OCI-LY3 (cell line): Measurements from ENCODE around the gene HDAC6.

Source experiments
- CTCF ChIP-seq: fragments of 200-600, 300-600 bp; sonication (generic); IDR thresholded peaks from 2 replicates; pipeline ENCODE4 v1.5.1; 2014; ENCODE audit warnings: antibody characterized with exemption, low read length, low read depth
- EZH2phosphoT487 ChIP-seq: fragments of 200-600 bp; shearing (Covaris generic); IDR thresholded peaks from 2 replicates; pipeline ENCODE4 v1.6.1; 2018; ENCODE audit warnings: antibody characterized with exemption, mixed run types, low read depth

- TF ChIP-seq CTCF (no peak), EZH2phosphoT487 (no peak)
Measured at GRCh38 chrX:48782795-48783194, 19.1 kb upstream of the HDAC6 start.
